GM11168 (cell line): ENCODE data around the gene CDK5R1.
"Not testable (repeated sequence)": the region's sequence is repeated elsewhere in the genome, so short reads cannot be mapped to it uniquely, and the experiment has no call there.

ENCODE experiments used
- in situ Hi-C: fragments of 300-500 bp; cut with MboI; formaldehyde crosslinking; loops from one replicate; pipeline ENCODE4 v1.12.0; 2022; ENCODE audit warnings: low sequenced_read_pairs; ENCODE audit not compliant: unreplicated experiment

The CDK5R1 gene

GRCh38 chr17:32486701-32487472 lies at the start of gene CDK5R1:
Gene CDK5R1 (plus strand): TSS chr17:32486993. CDS start chr17:32487621, 628 bp downstream.
- in situ Hi-C loops: loop anchor here (5.0 to 25.0 kb wide), 2 partner anchors 45 to 275 kb away; no protein-coding TSS in a partner anchor

- in situ Hi-C loops: no loop called here
These were observed 46.1 kb upstream of the CDK5R1 start for GRCh38 chr17:32440722-32441121.

GRCh38 chr17:32441886-32442285 lies 44.9 kb upstream of the CDK5R1 start:
- in situ Hi-C loops: no loop called here

- in situ Hi-C loops: no loop called here
These were observed 42.9 kb upstream of the CDK5R1 start for GRCh38 chr17:32443827-32444300.

GRCh38 chr17:32444301-32445073 lies 42.3 kb upstream of the CDK5R1 start, which contains the start of gene PSMD11:
Gene PSMD11 (plus strand): TSS chr17:32444510. CDS start chr17:32444524, 14 bp downstream.
- in situ Hi-C loops: no loop called here

GRCh38 chr17:32445074-32445415 lies 41.7 kb upstream of the CDK5R1 start:
- in situ Hi-C loops: no loop called here

- in situ Hi-C loops: no loop called here
These were observed 41.3 kb upstream of the CDK5R1 start for GRCh38 chr17:32445497-32445896.

- in situ Hi-C loops: no loop called here
These were observed 40.8 kb upstream of the CDK5R1 start for GRCh38 chr17:32445971-32446370.

GRCh38 chr17:32446949-32447348 lies 39.8 kb upstream of the CDK5R1 start:
- in situ Hi-C loops: no loop called here

GRCh38 chr17:32449963-32450362 lies 36.8 kb upstream of the CDK5R1 start:
- in situ Hi-C loops: no loop called here

- in situ Hi-C loops: not testable (repeated sequence)
These were observed 36.4 kb upstream of the CDK5R1 start for GRCh38 chr17:32450379-32450778.

- in situ Hi-C loops: no loop called here
These were observed 34.9 kb upstream of the CDK5R1 start for GRCh38 chr17:32451879-32452278.

- in situ Hi-C loops: no loop called here
These were observed 34.5 kb upstream of the CDK5R1 start for GRCh38 chr17:32452281-32452680.

GRCh38 chr17:32453370-32453769 lies 33.4 kb upstream of the CDK5R1 start:
- in situ Hi-C loops: no loop called here

- in situ Hi-C loops: no loop called here
These were observed 28.4 kb upstream of the CDK5R1 start for GRCh38 chr17:32458371-32458770.

- in situ Hi-C loops: no loop called here
These were observed 26.7 kb upstream of the CDK5R1 start for GRCh38 chr17:32460054-32460453.

GRCh38 chr17:32461498-32461852 lies 25.3 kb upstream of the CDK5R1 start:
- in situ Hi-C loops: no loop called here

- in situ Hi-C loops: no loop called here
These were observed 24.8 kb upstream of the CDK5R1 start for GRCh38 chr17:32461853-32462617.

- in situ Hi-C loops: no loop called here
These were observed 23.5 kb upstream of the CDK5R1 start for GRCh38 chr17:32463304-32463703.

- in situ Hi-C loops: no loop called here
These were observed 22.4 kb upstream of the CDK5R1 start for GRCh38 chr17:32464374-32464773.

GRCh38 chr17:32467949-32468348 lies 18.8 kb upstream of the CDK5R1 start:
- in situ Hi-C loops: no loop called here
